NCI-H748 (cell line): ENCODE data around the gene RER1.

Experiments used
- DNase-seq: peaks from one replicate; lab custom pipeline; 2025; ENCODE audit not compliant: unreplicated experiment; lab: John Stamatoyannopoulos, UW

RER1 gene

GRCh38 chr1:2388004-2388913 lies 3.4 kb upstream of the RER1 start:
- no peak for DNase-seq

- DNase-seq = no peak
Measured at GRCh38 chr1:2389644-2390043, 2.0 kb upstream of the RER1 start.

DNA sequence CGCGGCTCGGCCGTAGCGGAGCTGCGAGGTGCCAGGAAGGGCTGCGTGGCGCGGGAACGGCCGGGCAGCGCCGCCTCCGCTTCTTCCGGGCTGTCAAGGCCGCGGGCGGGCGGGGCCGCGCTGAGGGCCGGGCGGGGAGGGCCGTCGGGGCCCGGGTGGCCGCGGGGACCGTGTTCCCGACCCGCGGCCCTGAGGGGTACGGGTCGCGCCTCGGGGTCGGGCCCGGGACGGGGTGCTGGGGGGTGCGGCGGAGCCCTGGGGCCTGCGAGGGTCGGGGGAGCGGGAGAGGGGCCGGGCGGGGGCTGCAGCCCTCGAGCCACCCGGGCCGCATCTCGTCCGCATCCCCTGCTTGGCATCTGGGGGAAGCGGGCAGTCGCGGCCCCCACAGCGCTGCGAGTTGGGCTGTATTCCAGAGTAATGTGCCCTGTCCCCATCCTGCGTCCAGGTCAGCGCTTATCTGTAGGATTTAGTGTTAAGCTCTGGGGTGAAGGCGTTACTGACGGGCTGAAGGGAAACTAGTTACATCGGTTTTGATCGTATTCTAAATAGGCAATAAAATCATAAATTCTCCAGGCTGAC lies 379 bp downstream of the RER1 start:
- no peak for DNase-seq

GRCh38 chr1:2392686-2393085 lies 1.0 kb downstream of the RER1 start:
- no peak for DNase-seq

DNA sequence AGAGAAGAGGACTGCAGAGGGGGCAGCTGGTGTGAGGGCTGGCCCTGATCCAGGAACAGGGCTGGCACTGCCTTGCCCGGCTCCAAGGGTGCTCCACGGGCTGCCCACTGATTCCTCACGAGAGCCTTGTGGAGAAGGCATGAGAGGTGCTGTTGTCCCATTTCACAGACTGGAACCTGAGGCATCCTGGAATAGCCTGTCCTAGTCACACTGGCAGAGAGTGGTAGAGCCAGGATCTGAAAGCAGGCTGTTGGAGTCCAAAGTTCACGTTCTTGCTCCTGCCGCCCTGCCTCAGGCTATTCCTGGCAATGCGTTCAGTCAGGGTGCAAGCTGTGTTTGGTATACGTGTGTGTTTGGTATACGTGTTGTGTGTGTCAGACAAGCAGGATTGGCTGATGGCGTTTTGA lies 1.8 kb downstream of the RER1 start:
- no peak for DNase-seq

- no peak for DNase-seq
Measured at GRCh38 chr1:2394220-2394619, 2.6 kb downstream of the RER1 start.

DNA sequence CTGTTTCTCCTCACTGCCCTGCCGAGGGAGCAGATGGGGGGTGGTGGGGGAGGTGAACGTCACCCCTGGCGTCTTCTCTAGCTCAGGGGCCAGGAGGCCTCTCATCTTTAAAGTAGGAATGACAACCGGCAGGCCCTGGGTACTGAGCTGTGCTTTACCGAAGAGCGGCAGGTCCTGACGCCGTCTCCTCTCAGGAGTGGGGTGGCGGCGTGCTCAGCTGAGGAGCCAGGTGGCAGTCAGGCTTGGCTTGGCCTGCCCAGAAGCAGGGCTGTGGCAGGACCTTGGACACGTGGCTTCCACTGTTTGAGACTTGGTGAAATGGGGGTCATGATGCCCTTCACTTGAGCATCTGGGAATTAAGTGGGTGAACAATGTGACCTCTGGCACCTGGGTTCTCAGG lies 3.1 kb downstream of the RER1 start:
- no peak for DNase-seq

DNA sequence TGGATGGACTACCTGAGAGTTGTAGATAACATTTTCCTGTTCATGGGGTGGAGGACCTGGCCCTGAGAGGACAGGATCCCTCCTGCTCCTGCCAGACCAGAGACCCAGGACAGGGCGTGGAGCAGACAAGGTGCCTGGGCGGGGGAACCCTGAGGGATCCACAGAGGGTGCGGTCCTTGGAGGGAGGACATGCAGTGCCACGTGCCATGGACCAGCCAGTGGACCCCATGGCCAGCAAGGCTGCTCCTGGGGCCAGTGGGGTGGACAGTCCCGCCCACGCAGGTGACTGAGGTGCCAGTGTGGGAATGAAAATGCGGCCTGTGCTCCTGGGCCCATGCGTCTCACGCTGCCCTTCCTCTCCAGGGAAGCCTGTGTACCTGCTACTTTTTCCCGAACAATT lies 3.6 kb downstream of the RER1 start:
- no peak for DNase-seq

GRCh38 chr1:2396059-2396458 lies 4.4 kb downstream of the RER1 start:
- DNase-seq = no peak

- DNase-seq = no peak
Measured at GRCh38 chr1:2396476-2396875, 4.8 kb downstream of the RER1 start.

DNA sequence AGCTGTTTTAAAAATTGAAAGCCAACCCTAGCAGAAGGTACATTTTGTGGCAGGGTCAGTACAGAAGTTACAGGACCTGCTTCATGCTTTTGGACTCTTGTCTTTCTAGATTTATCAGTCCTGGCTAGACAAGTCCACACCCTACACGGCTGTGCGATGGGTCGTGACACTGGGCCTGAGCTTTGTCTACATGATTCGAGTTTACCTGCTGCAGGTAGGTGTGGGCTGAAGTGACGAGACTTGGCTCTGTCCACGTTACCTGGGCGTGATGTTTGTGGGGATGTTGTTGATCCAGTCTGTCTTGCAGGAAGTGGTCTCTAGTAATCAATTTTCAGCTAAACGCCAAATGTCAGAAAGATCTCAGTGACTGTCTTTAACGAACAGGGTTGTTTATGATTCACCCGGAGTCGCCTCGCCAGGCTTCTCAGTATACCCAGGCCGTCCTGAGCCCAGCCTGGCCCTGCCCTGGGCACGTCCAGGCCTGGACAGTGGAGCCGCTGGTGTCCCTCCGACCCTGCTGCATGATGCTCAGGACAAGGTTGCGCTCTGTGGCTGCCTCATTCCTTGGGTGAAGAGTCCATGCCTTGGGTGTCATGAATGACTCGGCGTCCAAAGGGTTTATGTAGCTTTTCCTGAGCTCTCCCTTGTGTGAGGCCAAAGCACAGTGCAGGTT lies 5.5 kb downstream of the RER1 start:
- no peak for DNase-seq

GRCh38 chr1:2398871-2399270 lies 7.2 kb downstream of the RER1 start:
- DNase-seq = no peak

DNA sequence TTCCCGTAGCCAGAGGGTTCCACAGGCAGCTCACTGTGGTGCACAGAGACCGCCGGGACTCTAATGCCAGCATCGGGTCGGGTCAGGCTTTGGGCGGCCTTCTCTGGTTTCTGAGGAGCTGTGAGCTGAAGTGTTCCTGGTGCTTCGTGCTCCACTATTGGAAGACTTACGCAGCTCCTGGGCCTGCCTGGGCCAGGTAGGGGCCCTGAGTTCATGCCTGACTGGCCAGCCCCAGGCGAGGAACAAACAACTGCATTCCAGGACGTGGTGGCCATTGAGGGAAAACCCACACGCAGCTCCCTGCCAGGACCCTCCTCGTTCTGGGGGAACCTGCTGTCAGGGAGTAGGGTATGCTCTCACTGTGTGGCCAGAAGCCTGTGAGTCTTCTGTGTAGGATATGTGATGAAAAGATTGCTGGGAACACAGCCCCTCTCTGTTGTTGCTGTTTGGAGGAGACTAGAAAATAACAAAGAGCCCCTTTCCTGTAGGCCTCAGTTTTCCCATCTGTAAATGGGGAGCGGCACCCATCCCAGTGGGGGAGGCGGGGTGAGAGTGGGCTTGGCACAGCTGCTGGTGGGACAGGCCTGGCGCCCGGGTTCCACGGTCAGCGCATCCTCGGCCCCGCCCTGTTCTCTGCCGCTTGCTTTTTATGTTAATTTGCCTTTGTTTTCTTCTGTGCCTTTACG lies 8.4 kb downstream of the RER1 start:
- no peak for DNase-seq

DNA sequence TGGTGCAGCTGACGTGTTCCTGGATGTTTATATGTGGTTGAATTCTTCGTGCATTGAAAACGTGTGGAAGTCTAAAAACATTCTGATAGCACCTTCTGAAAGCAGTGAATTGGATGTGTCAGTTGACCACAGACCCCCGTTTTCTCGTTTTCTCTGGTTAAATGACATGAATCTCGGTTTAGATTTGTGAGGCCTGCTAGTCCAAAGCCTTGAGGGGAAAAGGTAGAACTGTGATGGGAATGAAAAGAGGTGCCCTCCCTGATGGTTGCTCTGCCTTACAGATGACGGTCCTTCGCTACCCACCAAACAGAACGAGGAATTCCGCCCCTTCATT lies 8.9 kb downstream of the RER1 start:
- DNase-seq = no peak

GRCh38 chr1:2400950-2401649 lies 9.5 kb downstream of the RER1 start:
- DNase-seq = no peak

DNA sequence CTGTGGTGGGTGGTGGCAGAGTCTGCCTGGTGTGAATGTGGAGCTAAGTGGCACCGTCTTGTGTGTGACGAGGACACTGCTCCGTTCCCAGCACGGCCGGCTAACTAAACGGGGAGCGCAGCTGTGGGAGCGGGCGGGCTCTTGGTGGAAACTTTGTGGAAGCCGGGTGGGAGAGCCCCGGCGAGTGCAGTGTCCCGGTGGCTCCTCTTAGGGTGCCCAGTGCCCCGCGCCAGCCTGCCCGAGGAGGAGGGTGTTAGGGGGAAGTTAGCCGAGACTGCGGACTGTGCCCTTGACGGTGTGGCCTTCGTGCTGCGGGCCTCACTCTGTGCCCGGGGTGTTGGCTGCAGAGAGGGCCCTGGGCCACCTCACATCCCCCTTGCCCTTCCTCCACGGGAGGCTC lies 10.8 kb downstream of the RER1 start:
- no peak for DNase-seq

GRCh38 chr1:2403273-2403672 lies 11.6 kb downstream of the RER1 start:
- no peak for DNase-seq

GRCh38 chr1:2404142-2404889 lies 12.7 kb downstream of the RER1 start:
- no peak for DNase-seq

DNA sequence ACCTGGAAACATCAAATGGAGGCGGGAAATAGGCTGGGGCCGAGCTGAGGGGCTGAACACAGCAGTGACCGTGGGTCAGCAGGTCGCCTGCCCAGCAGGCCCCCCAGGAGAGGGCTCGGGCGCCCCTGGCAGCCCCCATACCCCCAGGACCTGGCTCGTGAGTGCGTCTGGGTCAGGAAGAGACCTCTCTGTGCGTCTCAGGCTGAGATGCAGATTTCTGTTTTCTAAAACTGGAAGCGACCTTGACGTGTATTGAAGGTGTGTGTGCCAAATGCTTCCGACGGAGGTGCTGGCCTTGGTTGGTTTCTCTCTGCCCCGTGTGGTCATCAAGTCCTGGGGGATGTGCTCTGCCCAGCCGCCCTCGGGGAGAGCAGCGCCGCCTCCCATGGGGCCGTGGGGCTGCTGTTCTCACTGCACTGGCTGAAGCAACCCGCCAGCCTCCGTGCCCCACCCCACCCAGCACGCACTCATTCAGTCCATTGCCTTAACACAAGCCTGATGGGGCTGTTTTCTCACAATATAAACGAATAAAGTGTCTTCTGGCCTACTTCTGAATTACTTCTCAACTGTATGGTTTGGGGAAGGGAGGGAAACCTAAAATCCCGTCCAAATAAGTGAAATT lies 13.4 kb downstream of the RER1 start:
- DNase-seq = no peak
